HepG2 (cell line): Measurements from ENCODE around the gene NEK5. TPM values are rescaled to one million over a fixed set of nuclear protein-coding genes. Genes with fewer than 3 reads are reported as not detected.

ENCODE experiments used
- MAZ ChIP-seq, 2 experiments: sonication (generic) in 1 of 2; formaldehyde crosslinking in 1 of 2; IDR thresholded peaks; 2 replicates each; pipeline versions ENCODE4 v1.5.0 to v1.6.1; 2012 to 2020; ENCODE audit warnings: low read depth in 2 of 2, mild to moderate bottlenecking in 2 of 2, borderline replicate concordance in 1 of 2, improper control_type of control experiment in 1 of 2, low read length in 1 of 2, missing genetic modification reagents in 1 of 2, moderate library complexity in 1 of 2
- ZFP36L1 ChIP-seq: sonication (generic); formaldehyde crosslinking; IDR thresholded peaks from 2 replicates; pipeline ENCODE4 v1.8.0; 2022; ENCODE audit warnings: mild to moderate bottlenecking, missing genetic modification reagents, moderate library complexity
- ZNF775 ChIP-seq: sonication (generic); formaldehyde crosslinking; IDR thresholded peaks from 2 replicates; pipeline ENCODE4 v1.4.0; 2020; ENCODE audit warnings: missing genetic modification reagents, mild to moderate bottlenecking, moderate library complexity, borderline replicate concordance
- polyA plus RNA-seq, 8 experiments: library from polyadenylated mRNA; depleted of rRNA in 3 of 8; stranded (reverse) in 7 of 8; unstranded in 1 of 8; fragments of >200 nt; fragmentation: Illumina TruSeq in 4 of 8; extraction: Trizol in 4 of 8; gene quantifications; 2 replicates each; pipeline versions ENCODE4 v1.2.1 to v1.2.3, GENCODE V29; 2011 to 2016; ENCODE audit warnings: low read depth in 4 of 8, missing spikeins in 1 of 8, mixed read lengths in 1 of 8; ENCODE audit not compliant: insufficient read depth in 1 of 8
- total RNA-seq, 5 experiments: library from RNA; depleted of rRNA; stranded (reverse); fragments of >200 nt; fragmentation: Illumina TruSeq; extraction: Trizol; gene quantifications; 2 replicates each; pipeline ENCODE4 v1.2.3, GENCODE V29; 2016; ENCODE audit warnings: low read depth in 1 of 5
- TF ChIP-seq, protein P1 (sequence below): sonication (generic); formaldehyde crosslinking; IDR thresholded peaks from 2 replicates; pipeline ENCODE4 v1.4.0; 2020; ENCODE audit warnings: low read depth, missing genetic modification reagents
- TF ChIP-seq, protein P2 (sequence below): sonication (generic); formaldehyde crosslinking; IDR thresholded peaks from 2 replicates; pipeline ENCODE4 v1.4.0; 2020; ENCODE audit warnings: missing genetic modification reagents
- TF ChIP-seq, protein P3 (sequence below): sonication (generic); formaldehyde crosslinking; IDR thresholded peaks from 2 replicates; pipeline ENCODE4 v1.9.0; 2021; ENCODE audit warnings: missing genetic modification reagents, mild to moderate bottlenecking, borderline replicate concordance
- TF ChIP-seq, protein P4 (sequence below): sonication (generic); formaldehyde crosslinking; IDR thresholded peaks from 2 replicates; pipeline ENCODE4 v1.4.0; 2020; ENCODE audit warnings: missing genetic modification reagents

NEK5 gene
- total and polyA plus RNA-seq, 2 of the 13 experiments (the other 11 are each of a cell fraction or from before 2014, with no cell fraction given), result 0.12 to 0.22 TPM

DNA sequence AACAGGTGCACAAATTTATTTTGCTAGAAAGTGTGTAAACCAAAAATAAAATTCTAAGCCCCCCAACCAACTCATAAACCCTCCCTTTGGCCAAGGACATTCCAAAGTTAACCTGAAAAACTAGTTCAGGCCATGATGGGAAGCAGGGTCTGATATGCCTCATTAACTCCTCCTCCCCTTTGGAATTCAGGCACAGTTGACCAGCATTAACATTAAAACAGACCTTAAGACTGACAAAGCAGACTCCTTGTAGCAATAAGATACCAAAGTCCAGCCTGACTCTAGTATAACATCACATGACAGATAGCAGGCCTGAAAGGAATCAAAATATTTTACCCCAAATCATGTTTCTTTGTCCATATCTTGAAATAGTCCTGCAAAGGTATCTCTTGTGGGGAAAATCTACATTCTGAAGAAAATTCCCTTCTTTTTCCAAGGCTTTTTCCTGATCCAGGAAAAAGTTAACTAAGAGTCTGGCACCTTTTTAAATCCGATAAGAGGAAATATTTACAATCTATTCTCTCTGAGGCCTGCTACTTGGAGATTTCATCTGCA lies 19.7 kb downstream of the NEK5 start (continued):
- TF ChIP-seq, protein P1, sequence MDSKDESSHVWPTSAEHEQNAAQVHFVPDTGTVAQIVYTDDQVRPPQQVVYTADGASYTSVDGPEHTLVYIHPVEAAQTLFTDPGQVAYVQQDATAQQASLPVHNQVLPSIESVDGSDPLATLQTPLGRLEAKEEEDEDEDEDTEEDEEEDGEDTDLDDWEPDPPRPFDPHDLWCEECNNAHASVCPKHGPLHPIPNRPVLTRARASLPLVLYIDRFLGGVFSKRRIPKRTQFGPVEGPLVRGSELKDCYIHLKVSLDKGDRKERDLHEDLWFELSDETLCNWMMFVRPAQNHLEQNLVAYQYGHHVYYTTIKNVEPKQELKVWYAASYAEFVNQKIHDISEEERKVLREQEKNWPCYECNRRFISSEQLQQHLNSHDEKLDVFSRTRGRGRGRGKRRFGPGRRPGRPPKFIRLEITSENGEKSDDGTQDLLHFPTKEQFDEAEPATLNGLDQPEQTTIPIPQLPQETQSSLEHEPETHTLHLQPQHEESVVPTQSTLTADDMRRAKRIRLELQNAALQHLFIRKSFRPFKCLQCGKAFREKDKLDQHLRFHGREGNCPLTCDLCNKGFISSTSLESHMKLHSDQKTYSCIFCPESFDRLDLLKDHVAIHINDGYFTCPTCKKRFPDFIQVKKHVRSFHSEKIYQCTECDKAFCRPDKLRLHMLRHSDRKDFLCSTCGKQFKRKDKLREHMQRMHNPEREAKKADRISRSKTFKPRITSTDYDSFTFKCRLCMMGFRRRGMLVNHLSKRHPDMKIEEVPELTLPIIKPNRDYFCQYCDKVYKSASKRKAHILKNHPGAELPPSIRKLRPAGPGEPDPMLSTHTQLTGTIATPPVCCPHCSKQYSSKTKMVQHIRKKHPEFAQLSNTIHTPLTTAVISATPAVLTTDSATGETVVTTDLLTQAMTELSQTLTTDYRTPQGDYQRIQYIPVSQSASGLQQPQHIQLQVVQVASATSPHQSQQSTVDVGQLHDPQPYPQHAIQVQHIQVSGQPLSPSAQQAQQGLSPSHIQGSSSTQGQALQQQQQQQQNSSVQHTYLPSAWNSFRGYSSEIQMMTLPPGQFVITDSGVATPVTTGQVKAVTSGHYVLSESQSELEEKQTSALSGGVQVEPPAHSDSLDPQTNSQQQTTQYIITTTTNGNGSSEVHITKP, result no peak
- TF ChIP-seq, protein P2, sequence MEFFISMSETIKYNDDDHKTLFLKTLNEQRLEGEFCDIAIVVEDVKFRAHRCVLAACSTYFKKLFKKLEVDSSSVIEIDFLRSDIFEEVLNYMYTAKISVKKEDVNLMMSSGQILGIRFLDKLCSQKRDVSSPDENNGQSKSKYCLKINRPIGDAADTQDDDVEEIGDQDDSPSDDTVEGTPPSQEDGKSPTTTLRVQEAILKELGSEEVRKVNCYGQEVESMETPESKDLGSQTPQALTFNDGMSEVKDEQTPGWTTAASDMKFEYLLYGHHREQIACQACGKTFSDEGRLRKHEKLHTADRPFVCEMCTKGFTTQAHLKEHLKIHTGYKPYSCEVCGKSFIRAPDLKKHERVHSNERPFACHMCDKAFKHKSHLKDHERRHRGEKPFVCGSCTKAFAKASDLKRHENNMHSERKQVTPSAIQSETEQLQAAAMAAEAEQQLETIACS (CRISPR knock-in tag), result no peak
- TF ChIP-seq, protein P3, sequence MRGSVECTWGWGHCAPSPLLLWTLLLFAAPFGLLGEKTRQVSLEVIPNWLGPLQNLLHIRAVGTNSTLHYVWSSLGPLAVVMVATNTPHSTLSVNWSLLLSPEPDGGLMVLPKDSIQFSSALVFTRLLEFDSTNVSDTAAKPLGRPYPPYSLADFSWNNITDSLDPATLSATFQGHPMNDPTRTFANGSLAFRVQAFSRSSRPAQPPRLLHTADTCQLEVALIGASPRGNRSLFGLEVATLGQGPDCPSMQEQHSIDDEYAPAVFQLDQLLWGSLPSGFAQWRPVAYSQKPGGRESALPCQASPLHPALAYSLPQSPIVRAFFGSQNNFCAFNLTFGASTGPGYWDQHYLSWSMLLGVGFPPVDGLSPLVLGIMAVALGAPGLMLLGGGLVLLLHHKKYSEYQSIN (CRISPR knock-in tag), result no peak
- no peak for TF ChIP-seq ZFP36L1 (CRISPR knock-in tag)
- TF ChIP-seq ZNF775 (CRISPR knock-in tag), result no peak
- no peak for TF ChIP-seq MAZ (IDR thresholded peaks at IDR 0.05; ENCODE audit: borderline replicate concordance, low read depth, low read length)
- no peak for TF ChIP-seq MAZ (CRISPR knock-in tag; IDR thresholded peaks at IDR 0.05; ENCODE audit: low read depth)
- TF ChIP-seq, protein P4, sequence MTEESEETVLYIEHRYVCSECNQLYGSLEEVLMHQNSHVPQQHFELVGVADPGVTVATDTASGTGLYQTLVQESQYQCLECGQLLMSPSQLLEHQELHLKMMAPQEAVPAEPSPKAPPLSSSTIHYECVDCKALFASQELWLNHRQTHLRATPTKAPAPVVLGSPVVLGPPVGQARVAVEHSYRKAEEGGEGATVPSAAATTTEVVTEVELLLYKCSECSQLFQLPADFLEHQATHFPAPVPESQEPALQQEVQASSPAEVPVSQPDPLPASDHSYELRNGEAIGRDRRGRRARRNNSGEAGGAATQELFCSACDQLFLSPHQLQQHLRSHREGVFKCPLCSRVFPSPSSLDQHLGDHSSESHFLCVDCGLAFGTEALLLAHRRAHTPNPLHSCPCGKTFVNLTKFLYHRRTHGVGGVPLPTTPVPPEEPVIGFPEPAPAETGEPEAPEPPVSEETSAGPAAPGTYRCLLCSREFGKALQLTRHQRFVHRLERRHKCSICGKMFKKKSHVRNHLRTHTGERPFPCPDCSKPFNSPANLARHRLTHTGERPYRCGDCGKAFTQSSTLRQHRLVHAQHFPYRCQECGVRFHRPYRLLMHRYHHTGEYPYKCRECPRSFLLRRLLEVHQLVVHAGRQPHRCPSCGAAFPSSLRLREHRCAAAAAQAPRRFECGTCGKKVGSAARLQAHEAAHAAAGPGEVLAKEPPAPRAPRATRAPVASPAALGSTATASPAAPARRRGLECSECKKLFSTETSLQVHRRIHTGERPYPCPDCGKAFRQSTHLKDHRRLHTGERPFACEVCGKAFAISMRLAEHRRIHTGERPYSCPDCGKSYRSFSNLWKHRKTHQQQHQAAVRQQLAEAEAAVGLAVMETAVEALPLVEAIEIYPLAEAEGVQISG (CRISPR knock-in tag), result no peak
